Measurements from ENCODE around the gene GPR180.

Gene GPR180

DNA sequence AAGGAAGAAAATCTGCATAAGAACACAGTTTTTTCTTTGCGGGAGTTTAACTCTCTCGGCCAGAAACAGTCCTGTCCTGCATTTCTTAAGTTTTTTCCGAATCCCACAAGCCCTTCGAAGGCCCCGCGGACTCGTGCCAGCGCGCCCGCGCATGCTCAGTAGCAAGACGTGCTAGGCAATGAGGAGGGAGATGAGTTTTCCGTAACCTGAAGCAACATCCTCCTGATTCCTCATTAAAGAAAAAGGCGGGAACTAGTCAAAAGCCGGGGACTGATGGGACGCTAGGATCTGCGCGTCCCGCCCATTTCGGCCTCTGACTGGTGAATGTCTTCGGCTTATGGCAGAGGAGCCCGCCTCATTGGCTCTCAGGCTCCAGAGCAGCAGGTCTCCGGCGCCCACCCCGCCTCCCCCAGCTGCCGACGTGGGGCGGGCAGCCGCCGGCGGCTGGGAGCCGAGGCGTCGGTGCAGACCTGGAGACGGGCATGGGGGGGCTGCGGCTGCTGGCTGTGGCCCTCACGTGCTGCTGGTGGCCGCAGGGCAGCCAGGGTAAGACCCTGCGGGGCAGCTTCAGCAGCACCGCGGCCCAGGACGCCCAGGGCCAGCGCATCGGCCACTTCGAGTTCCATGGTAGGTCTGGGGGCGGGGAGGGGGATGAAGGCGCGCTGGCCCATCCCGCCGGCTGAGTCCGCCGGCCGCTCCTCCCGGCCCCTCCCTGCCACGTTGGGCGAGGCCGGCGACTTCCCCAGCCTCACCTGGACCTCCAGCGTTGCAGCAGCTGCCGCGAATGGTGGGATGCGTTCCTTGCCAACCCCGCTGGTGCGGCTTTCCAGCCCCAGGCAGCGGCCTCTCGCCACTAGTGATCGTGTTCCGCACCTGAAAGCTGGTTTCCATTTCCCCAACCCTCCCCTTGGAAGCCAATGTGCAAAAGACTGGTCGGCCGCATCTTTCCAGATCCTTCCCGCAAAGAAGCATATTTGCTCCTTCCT lies at the start of gene GPR180:
TSS of gene GPR180 (plus strand) at position 412 of the 986 bp plus-strand sequence. CDS start at position 483, 71 bp downstream.
- DNase-seq, result peak; percentile 92

DNA sequence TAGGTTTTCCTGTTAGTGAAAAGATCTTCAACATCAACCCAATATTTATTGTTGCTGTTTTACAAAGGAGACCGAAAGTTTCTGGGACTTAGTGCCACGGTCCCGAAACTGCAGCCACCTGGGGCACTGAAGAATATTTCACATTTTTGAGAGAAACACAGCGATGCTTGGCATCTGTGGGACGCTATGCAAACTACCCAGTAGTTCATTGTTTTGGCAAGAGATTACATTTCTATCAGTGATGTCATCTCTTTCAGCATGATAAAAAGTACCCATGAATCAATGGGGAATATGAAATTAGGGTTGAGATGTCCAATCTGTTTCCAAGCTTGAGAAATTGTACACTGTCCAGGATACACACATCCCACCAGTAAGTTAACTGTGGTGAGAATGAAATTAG lies 49.6 kb upstream of the GPR180 start:
- no peak for DNase-seq

DNA sequence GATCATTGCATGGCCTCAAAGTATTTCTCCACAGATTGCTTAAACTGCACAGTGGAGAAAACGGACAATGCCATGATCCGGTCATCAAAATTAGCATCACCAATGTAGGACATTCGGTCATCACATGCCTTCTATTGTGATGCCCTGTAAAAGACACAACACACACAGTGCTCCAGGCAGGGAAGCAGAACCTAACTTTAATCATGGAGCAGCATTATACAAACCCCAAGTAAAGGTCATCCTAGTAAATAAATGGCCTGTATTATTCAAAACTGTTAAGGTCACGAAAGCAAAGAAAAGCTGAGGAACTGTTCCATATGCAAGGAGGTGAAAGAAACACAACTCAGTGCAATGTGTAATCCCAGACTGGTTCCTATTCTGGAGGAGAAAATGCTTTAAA lies 47.9 kb upstream of the GPR180 start:
- DNase-seq, result no peak

DNA sequence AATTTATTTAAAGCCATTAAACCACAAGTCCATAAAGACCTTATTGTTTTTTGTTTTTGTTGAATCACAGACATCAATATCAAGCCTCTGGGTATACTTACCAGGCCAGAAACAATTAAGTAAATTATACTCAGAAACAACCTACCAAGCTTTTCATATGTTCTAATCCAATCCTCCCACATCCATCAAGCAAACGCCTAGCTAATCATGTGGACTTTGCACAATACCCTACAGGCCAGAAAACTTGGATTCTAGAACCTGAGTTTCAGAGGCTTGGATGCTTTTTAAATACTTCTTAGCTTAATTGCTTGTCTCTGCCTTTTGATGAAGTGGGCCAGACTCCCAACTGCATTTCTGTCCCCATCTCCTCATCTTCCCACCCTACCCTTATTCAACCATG lies 45.6 kb upstream of the GPR180 start:
- DNase-seq, result no peak

DNA sequence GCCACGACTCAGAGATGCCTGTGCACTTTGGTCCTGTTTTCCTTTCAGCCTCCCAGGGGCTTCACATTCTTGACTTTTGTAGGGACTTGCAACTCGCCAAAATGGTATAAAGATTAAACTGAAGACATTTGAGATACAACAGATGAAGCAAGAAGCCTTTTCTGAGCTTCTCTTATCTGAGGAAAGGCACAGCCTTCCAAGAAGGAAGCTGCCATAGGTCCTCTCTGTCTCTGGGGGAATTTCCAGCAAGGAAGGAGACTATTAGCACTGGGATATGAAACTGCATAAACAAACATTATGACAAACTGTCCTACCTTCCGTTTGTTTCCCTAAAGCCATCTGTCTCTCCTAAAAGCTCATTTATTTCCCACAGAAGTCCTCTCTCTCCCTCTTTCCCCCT lies 45.0 kb upstream of the GPR180 start:
- no peak for DNase-seq

DNA sequence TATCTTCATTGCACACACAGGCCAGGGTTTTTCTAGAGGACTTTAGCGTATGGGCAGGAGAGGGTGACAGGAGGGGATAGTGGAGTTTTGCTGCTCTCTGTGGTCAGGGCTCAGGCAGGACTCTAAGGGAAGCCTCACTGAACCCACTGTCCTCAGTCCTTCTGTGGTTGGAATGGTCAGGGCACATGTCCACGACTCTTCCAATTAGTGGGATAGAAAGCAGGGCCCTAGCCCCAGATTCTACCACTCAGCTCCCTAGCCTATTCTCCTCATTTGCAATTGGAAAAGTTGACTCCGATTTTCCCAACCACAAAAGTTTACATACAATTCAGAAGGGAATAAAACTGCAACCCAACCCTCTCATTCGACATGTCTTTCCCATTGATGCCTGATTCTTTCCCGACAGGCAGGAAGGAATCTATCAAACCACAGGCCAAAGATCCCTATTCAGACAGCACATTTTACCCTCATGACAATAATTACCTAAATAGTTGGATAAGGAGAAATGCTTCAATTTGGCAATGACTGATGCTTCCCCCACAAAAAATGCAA lies 43.9 kb upstream of the GPR180 start:
- no peak for DNase-seq

DNA sequence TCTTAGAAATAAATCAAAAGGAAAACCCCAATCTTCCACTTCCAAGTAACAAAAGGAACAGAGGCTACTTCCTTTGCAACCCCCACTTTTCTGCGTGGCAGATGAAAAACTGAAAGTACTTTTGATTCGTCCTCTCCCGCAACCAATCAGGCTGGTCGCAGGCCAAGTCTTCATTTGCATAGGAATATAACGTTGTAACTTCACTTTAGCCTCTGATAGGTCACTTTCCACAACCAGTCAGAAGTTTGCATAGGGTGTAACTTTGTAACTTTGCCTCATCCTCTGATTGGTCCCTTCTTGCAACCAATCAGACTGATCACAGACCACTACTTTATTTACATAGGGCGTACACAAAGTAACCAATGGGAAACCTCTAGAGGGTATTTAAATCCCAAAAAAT lies 42.9 kb upstream of the GPR180 start:
- DNase-seq, result peak; percentile 30

DNA sequence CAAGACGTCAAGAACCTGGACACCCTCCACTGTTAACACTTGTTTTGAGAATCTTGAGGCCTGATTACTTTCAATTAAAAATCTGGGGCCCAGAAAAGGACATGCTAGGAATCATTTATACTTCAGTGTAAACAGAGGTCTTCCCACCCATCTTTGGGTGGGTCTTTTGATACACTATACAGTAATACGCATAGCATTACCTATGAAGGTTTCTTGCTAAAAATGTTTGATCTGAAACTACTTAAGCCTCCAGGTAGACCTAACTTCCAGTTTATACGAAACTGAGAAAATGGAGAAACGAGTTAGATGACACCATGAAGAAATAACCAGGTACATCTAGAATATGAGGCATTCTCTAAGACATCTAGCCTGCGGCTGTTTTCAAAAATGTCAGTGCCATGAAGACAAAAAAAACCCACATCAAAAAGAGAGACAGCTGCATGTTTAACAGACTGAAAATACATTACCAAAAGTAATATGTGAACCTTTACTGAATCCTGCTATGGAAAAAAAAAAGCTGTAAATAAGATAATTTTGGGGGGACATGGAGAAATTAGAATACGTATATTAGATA lies 42.3 kb upstream of the GPR180 start:
- DNase-seq, result peak; percentile 8

DNA sequence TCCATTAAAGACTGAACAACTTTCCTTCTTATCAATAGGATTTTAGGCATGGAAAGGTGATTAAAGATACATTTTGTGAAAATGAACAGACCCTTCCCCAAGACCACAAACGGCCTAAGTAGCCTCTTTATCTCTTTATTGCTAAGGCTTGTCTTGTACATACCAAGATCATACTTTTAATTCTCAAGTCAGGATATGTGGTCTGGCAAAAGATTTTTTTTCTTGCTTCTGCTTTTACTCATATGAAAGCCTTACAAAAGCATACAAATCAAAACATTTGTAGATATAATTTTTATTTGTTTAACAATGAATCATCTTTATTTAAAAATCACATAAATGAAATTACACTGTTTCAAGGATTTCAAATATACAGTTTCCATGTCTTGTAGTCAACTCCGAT lies 41.5 kb upstream of the GPR180 start:
- no peak for DNase-seq

DNA sequence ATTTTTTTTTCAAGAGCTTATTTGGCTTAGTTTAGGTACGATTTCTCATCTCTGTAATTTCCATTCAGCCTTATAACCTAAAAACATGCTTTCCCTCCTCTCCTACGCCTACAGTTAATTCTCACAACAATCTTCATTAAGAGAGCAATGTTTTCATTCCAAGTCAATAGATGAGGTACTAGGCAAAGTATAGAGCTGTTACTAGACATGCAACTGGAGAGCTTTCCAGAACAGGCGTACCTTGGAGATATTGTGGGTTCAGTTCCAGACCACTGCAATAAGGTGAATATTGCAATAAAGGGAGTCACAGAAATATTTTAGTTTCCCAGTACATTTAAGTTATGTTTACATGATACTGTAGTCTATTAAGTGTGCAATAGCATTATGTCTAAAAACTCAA lies 40.5 kb upstream of the GPR180 start:
- no peak for DNase-seq

DNA sequence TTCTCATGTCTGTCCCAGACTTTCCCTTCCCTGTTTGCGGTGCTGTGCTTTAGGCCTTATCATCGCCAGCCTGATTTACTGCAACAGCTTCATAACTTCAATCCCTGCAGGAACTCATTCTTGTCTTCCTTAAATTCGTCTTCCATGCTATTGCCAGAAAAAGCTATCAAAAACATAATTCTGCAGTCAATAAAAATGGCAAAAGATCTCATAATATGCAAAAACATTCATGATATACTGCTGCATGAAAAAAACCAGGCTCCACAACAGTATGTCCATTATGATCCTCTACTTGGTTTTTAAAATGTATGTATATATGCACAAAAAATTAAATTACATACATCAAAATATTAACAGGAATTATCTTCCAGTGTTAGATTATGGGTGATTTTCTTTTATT lies 34.1 kb upstream of the GPR180 start:
- no peak for DNase-seq

DNA sequence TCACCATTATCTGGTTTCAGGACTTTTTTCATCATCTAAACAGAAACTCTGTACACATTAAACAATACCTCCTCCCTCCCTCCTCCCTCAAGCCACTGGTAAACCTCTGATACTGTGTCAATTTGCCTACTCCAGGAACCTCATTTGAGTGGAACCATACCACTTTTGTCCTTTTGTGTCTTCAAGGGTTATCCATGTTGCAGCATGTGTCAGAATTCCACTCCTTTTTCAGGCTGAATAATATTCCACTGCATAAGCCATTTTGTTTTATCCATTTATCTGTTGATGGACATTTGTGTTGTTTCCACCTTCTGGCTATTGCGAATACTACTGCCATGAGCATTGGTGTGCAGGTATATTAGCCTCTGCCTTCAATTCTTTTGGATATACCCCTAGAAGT lies 33.2 kb upstream of the GPR180 start:
- DNase-seq, result no peak

DNA sequence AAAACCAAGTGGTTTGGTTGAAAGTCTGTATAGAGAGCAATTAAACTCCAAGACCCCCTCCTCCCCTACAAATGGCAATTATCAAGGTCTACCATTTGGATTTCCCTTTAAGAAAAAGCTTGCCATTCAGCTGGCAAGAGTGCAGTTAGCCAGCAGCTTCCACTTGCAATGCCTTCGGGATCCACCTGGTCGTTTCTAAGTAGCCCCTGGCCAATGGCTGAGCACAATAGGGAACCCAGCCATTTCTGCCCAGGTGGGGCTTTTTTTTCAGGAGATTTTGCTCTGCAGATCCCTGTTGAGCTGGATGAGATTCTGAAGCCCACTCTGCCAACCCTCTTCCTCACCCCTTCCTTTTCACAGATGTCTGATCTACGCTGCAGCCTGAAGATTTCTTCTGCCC lies 32.0 kb upstream of the GPR180 start:
- DNase-seq, result no peak

DNA sequence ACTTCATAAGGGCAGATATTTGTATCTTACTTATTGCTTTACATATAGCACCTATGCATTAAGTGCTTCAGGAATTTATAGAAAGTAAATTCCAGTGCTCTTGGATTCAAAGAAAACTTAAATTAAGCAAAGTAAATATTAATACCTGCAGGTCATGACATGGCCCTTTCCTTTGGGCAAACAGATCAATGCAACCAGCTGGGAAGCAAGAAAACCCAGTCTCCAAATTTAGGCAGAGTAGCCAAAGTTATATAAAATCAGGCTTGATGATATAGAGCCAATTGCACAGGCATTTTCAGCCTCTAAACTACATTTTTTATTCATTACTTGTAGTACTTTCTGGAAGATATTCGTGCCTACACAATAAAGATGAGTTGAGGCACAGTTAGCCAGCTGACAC lies 22.6 kb upstream of the GPR180 start:
- DNase-seq, result no peak

DNA sequence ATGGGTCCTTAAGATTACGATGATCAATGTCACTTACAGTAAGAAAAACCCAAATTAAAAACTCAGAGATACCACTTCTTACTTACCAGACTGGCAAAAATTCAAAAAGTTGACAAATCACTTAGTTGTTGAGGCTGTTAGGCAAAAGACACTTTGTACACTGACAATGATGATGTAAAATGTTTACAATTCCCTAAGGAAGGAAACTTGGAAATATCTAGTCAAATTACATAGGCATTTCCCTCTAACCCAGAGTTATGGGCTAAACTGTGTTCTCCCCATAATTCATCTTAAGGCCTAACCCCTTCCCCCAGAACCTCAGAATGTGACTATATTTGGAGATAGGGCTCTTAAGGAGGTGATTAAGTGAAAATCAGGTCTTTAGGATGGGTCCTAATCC lies 17.7 kb upstream of the GPR180 start:
- DNase-seq, result no peak

DNA sequence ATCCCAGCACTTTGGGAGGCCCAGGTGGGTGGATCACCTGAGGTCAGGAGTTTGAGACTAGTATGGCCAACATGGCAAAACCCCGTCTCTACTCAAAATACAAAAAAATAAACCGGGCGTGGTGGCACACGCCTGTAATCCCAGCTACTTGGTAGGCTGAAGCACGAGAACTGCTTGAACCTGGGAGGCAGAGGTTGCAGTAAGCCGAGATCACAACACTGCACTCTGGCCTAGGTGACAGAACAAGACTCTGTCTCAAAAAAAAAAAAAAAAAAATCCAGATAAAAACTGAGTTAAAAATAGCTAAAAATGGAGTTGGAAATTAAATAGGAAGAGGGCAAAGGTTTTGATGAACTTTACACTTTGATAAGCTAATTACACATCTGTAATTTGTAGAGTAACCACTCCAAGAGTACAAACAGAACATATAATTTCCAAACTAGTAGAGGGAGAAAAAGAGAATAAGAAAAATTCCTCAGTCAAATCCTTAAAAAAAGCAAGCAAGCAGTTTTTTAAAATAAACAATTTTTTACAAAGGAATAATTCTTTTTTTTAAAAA lies 16.0 kb upstream of the GPR180 start:
- DNase-seq, result no peak

DNA sequence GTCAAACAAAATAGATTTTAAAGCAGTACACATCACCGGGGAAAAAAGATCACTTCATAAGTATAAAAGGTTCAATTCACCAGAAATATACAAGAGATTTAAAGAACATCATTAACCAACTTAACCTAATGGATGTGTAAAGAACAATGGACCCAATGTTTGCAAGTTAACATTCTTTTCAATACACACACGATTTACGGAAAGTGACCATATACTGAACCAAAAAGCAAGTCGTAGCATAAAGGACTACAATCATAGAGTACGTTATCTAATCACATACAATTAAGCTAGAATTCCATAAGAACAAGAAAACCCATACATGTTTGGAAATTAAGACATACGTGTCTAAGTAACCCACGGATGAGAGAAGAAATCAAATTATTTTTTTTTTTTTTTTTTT lies 15.3 kb upstream of the GPR180 start:
- DNase-seq, result no peak

DNA sequence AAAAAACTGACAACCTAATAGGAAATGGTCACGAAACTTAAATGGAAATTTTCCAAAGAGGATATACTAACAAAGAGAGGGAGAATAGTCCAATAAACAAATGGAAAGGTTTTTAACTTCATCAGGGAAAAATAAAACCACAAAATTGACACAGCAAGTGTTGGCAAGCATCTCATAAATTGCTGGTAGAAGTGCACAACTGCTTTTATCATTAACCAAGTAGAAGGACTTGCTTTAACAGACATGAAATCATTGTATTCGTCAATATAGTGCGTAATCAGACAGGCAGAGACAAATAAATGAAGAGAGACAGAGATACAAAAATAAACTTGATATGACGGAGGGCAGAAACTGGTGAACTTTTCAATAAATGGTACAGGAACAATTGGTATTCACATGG lies 13.1 kb upstream of the GPR180 start:
- DNase-seq, result no peak

DNA sequence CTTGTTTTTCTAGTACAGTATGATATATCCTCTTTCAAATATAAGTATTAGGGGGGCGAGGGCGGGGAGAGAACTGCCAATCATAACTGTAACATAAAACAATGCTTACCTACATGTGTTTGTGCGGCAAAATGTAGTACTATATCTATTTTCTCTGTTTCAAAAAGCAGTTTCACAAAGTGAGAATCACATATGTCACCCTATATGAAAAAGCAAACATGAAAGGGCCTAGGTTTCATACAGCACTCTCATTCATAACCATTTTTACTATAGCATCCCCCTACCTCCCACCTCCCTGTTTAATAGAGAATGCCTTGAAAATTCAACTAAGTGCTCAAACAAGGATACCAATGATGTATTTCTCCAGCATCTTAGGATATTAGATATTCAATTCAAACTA lies 10.9 kb upstream of the GPR180 start:
- no peak for DNase-seq

DNA sequence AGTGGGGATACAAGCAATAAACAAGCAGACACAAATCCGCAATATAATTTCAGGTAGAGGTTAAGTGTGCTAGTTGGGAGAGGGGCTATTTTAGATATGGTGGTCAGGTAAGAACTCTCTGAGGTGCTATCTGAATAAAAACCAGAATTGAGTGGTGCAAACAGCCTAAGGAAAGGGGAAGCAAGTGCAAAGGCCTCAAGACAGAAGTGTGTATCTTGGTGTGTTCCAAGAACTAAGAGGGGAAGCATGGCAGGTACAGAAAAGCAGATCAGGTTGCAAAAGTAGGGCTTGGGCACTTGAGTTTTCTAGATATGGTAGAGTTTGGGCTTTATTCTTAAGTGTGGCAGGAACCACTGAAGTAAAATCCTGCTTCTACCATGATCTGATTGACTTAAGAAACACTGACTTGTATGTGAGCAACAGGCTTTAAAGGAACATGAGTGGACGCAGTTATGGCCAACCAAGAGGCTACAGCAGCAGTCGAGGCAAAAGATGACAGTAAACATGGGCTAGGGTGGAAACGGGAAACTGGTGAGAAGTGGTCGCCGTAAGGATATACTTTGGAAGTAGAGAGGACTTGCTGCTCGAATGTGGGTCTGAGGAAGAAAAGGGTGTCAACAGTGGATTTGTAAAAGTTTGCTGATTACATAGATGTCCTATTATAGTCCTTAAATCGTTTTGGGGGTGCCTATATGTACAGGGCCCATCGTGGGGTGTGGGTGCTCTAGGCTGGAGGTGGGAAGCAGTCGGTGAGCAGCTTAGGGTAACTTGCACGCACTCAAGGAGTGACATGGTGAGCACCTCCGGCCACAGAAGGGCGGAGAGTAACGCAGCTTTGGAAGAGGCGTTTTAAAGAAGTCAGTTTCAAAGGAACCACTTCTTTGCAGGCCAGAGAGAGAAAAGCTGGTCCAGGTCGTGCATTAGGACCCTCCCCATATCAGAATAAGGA lies 6.4 kb upstream of the GPR180 start:
- DNase-seq, result peak; percentile 20

DNA sequence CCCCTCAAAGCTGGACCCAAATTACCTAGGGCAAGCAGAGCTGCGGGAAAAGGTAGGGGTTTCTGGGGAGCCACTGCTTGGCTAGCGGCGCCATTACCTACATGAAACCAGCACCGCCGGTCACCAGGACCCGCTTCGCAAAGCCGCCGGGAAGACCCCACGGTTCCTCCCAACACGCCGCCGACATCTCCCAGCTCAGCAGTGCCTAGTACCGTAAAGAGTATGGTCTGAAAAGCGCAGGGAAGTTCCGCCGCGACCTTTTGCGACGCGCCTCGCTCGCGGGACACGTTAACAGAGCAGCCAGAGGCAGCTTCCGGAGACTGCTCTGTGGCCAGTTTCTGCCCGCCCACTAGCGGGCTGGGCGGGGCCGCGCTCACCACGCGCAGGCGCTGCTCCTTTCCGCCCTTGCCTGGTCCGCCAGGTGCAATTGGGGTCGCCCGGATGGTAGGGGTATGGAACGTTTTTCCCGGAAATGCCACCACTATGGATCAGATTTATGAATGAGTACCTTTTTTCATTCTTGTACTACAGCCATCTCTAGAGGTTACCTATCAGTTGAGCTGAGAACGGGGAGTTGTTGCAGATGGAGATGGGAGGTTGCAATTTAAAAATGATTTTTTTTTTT lies 5.6 kb upstream of the GPR180 start, which contains the start of gene TGDS:
TSS of gene TGDS (minus strand) at position 203 of the 625 bp plus-strand sequence. CDS start at position 187, 16 bp downstream.
- peak; percentile 91 for DNase-seq

DNA sequence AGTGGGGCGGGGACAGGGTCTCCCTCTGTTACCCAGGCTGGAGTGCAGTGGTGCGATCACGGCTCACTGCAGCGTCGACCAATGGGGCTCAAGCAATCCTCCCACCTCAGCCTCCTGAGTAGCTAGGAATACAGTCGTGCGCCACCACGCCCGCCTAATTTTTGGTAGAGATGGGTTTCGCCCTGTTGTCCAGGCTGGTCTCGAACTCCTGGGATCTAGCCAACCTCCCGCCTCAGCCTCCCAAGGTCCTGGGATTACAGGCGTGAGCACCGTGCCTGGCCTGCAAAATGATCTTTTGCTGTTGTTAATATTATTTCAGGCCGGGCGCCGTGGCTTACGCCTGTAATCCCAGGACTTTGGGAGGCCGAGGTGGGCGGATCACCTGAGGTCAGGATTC lies 5.1 kb upstream of the GPR180 start:
- no peak for DNase-seq

All from CD4-positive, alpha-beta T cell treated with Interleukin-12 subunit alpha and Interleukin-12 subunit beta, for 1 hour (primary cell).